ENCODE data around the gene CENPP.

CENPP gene

DNA sequence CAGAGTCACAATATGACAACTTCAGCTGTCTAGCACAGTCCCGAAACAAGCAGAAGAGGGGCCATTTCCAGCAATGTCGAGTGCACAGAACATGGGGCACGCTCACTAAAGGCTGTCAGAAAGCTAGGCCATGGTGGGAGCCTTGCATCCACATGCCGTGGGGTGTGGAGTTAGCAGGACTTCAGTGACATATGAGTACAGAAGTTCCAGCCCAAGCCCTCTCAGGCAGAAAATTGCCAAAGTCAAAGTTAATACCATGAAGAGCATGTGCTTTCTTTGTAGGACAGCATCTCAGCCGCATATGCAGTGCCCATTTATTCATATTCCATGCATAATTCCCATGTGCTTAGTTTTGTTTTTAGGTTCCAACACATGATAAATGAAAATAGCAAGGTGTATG is 183.3 kb downstream of the CENPP start:
- TF ChIP-seq CTCF (conservative IDR thresholded peaks at IDR 0.05): no peak
- no peak overlapping the region for H3K27ac ChIP-seq

DNA sequence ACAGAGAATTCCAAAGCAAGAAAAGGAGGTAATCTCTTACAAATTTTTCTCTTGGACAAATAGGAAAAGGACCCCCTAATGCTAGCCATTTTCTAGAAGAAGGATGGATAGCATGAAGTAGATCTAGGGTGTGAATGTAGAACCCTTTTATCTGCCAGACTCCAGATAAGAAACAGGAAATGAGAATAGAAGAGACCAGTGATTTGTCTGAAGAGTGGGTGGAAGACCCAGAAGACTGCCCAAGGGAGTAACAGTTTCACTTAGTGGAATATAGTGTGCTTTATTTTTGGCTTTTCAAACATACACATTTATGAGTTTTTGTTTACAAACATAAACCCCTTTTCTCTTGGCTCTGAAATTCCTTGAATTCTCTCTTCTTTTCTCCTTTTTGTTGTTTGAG is 185.0 kb downstream of the CENPP start:
- H3K27ac ChIP-seq: no peak overlapping the region
- TF ChIP-seq CTCF (conservative IDR thresholded peaks at IDR 0.05): no peak

DNA sequence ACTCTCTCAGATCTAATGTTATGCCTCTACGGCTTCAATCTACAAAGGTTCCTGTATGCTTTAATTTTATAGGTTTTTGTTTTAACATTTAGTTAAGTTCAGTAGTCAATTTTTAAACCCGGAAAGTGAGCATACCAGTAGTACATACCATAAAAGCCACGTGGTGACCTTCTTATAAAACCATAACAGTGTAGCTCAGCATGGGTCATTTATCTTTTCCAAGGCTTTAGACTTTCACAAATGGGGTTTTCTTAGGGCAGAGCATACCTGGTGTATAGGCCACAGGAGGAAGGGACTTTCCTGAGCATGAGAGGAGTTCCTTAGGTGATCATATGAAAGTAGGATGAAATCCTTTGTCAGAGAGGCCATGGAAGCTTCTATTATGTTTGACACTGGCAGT is 186.9 kb downstream of the CENPP start:
- H3K27ac ChIP-seq: no peak overlapping the region
- no peak for TF ChIP-seq CTCF (conservative IDR thresholded peaks at IDR 0.05)

DNA sequence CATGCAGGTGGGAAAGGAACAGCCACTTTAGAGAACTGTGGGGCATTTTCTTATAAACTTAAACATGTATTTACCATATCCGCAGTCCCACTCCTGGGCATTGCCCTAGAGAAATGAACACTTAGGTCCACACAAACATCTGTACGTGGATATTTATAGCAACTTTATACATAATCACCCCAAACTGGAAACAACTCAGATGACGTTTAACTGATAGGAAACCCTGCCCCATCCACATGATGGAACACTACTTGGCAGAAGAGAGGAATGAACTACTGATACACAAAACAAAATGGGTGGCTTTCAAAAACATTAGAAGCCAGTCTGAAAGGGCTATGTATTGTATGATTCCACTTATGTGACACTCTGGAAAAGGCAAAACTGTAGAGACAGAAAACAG is 187.6 kb downstream of the CENPP start:
- TF ChIP-seq CTCF (conservative IDR thresholded peaks at IDR 0.05): no peak
- H3K27ac ChIP-seq: no peak overlapping the region

DNA sequence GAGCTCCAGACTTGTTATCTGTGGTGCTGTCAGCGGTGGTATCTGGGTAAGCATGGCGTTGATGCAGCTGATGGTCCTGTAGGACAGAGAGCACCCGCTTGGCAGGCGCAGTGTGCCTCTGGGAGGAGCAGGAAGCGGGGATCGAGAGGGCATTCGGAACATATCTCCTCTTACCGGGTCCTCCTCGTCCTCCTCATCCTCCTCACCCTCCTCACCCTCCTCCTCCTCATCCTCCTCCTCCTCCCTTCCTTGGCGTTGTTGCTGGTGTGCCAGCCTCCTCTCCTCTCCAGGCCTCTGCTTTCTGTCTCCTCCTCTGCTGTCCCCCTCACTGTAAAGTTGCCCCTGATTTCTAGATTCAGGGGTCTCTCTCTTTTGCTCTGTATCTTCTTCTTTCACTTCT is 188.9 kb downstream of the CENPP start:
- no peak for TF ChIP-seq CTCF (conservative IDR thresholded peaks at IDR 0.05)
- no peak overlapping the region for H3K27ac ChIP-seq

DNA sequence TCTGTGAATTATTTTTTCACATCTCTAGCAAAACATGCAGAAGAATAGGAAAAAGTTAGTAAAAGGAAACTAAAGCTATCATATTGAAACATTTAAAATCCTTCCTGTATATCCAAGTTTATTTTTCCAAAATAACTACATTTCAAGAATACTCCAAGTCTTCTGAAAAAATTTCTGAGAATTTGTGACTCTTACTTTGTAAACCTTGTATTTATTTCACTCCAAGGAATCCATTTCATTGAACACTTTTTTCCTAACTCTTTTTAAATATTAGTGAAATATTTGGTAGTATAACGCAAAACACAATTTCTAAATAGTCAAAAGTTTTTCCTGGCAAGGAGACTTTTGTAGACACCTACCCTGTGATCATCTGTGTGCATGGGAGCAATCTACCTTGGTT is 190.8 kb downstream of the CENPP start:
- no peak overlapping the region for H3K27ac ChIP-seq
- no peak for TF ChIP-seq CTCF (conservative IDR thresholded peaks at IDR 0.05)

DNA sequence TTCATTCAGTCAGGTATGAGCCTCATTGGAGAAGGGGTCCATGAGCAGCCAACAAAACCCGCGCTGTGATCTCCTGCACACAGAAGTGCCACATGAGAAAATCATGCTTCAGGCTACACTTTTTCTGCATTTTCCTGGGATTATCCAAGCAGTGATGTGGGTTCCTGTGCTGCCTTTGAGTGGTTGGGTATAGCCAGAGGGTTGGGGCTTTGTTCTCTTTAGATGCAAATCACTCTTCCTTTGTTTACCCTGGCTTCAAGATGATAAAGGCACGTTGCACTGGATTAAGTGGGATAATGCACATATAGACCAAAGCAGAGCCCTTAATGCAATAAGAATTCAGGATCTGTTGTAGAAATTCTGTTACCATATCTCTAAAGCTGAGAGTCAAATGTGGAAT is 191.3 kb downstream of the CENPP start:
- no peak for TF ChIP-seq CTCF (conservative IDR thresholded peaks at IDR 0.05)
- H3K27ac ChIP-seq: no peak overlapping the region

DNA sequence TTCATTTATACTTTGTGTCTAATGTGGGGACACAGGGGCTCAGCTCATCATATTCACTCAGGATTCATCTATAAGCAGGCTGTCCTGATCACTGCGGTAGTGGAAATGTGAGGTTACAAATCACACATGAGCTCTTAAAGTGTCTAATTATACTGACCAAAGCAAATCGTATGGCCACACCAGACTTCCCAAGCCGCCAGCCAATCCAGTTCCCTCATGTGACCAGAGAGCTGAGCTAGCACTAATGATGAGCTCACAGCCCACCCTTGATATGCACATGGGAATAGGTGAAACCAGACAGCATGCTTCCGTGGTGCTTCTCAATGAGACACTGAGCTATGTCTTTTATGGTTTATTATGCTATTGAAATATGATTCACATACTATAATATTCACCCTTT is 192.4 kb downstream of the CENPP start:
- H3K27ac ChIP-seq: no peak overlapping the region
- no peak for TF ChIP-seq CTCF (conservative IDR thresholded peaks at IDR 0.05)

Measured in VCaP (cell line).